K562 (cell line): ENCODE data around the gene APC. TPM values are rescaled to one million over a fixed set of nuclear protein-coding genes. Genes with fewer than 3 reads are reported as not detected.

Source experiments
- CBX8 ChIP-seq: fragments of 200-600 bp; sonication (generic); IDR thresholded peaks from 2 replicates; pipeline ENCODE4 v1.6.1; 2012; ENCODE audit warnings: borderline replicate concordance, mixed run types, low read depth, mild to moderate bottlenecking, moderate library complexity, mixed read lengths, low read length, control low read depth, inconsistent platforms; ENCODE audit not compliant: poor library complexity, severe bottlenecking; ENCODE audit errors: extremely low read depth
- CLOCK ChIP-seq: fragments of 250-450 bp; sonication (Bioruptor Pico); IDR thresholded peaks from 2 replicates; pipeline ENCODE4 v1.4.0; 2020; ENCODE audit warnings: mild to moderate bottlenecking, moderate library complexity, borderline replicate concordance
- ELK1 ChIP-seq: sonication (generic); formaldehyde crosslinking; IDR thresholded peaks from 2 replicates; pipeline ENCODE4 v1.8.1; 2022; ENCODE audit warnings: missing genetic modification reagents
- ERF ChIP-seq: fragments of 450-650 bp; formaldehyde crosslinking; IDR thresholded peaks from 2 replicates; pipeline ENCODE4 v1.4.0; 2020; ENCODE audit warnings: mild to moderate bottlenecking, mixed read lengths
- JUN ChIP-seq, 2 experiments: sonication (generic) in 1 of 2; formaldehyde crosslinking in 1 of 2; IDR thresholded peaks; 2 replicates each; pipeline versions ENCODE4 v1.6.1 to v1.8.0; 2012 to 2022; ENCODE audit warnings: borderline replicate concordance in 2 of 2, mild to moderate bottlenecking in 2 of 2, improper control_type of control experiment in 1 of 2, low read depth in 1 of 2, low read length in 1 of 2, missing genetic modification reagents in 1 of 2
- KAT7 ChIP-seq: sonication (generic); formaldehyde crosslinking; IDR thresholded peaks from 2 replicates; pipeline ENCODE4 v1.8.0; 2022; ENCODE audit warnings: missing genetic modification reagents, mild to moderate bottlenecking, borderline replicate concordance
- NFYB ChIP-seq: IDR thresholded peaks from 2 replicates; pipeline ENCODE4 v1.6.1; 2011; ENCODE audit warnings: mild to moderate bottlenecking, moderate library complexity; ENCODE audit not compliant: insufficient read length; ENCODE audit errors: extremely low read depth
- NR0B1 ChIP-seq: fragments of 450-650 bp; IDR thresholded peaks from one replicate; pipeline ENCODE4 v1.6.1; 2018; ENCODE audit warnings: mild to moderate bottlenecking, moderate library complexity; ENCODE audit not compliant: partially characterized antibody
- NRF1 ChIP-seq, 2 experiments: fragments of 450-650 bp; IDR thresholded peaks in 1 of 2; conservative IDR thresholded peaks in 1 of 2; 2 replicates each; pipeline ENCODE4 v1.6.1; 2014; ENCODE audit warnings: mild to moderate bottlenecking in 2 of 2
- RAD51 ChIP-seq: fragments of 450-650 bp; IDR thresholded peaks from 2 replicates; pipeline ENCODE4 v1.7.1; 2016; ENCODE audit warnings: low read depth, mild to moderate bottlenecking, borderline replicate concordance
- SIN3B ChIP-seq: fragments of 450-650 bp; IDR thresholded peaks from 2 replicates; pipeline ENCODE4 v1.6.1; 2017; ENCODE audit warnings: low read depth, mild to moderate bottlenecking, moderate library complexity
- THRB ChIP-seq: fragments of 450-650 bp; formaldehyde crosslinking; conservative IDR thresholded peaks from 2 replicates; pipeline ENCODE4 v1.4.0; 2022; ENCODE audit warnings: mild to moderate bottlenecking, missing genetic modification characterization
- YY1 ChIP-seq, 3 experiments: IDR thresholded peaks; 2 replicates each; pipeline ENCODE4 v1.6.1; 2011; ENCODE audit warnings: low read length in 2 of 3, mild to moderate bottlenecking in 2 of 3, moderate library complexity in 2 of 3, borderline replicate concordance in 1 of 3, control low read depth in 1 of 3, low read depth in 1 of 3; ENCODE audit not compliant: insufficient read depth in 3 of 3, insufficient replicate concordance in 2 of 3, control insufficient read depth in 1 of 3, insufficient read length in 1 of 3; ENCODE audit errors: extremely low read depth in 1 of 3
- ZBTB8A ChIP-seq: fragments of 450-650 bp; IDR thresholded peaks from 2 replicates; pipeline ENCODE4 v1.6.1; 2018; ENCODE audit warnings: mild to moderate bottlenecking, moderate library complexity; ENCODE audit not compliant: partially characterized antibody
- polyA plus RNA-seq, 8 experiments: library from polyadenylated mRNA; depleted of rRNA in 4 of 8; stranded (reverse) in 5 of 8; unstranded in 3 of 8; fragments of >200 nt; fragmentation: Nextera tagmentation in 2 of 8; fragmentation: Illumina TruSeq in 1 of 8; extraction: Ambion mirVana in 2 of 8; extraction: Trizol in 1 of 8; gene quantifications; 2 replicates each; pipeline versions ENCODE4 v1.2.1 to v1.2.3, GENCODE V29; 2011 to 2014; ENCODE audit warnings: inconsistent platforms in 1 of 8, missing spikeins in 1 of 8
- total RNA-seq, 7 experiments: library from RNA; depleted of rRNA in 6 of 7; stranded (reverse); fragments of >200 nt in 6 of 7; fragmentation: Illumina TruSeq in 2 of 7; extraction: Trizol in 2 of 7; gene quantifications; 2 replicates each; pipeline versions ENCODE4 v1.2.1 to v1.2.3, GENCODE V29; 2011 to 2021; ENCODE audit warnings: low replicate concordance in 1 of 7

Gene APC
- total and polyA plus RNA-seq, 9 of the 15 experiments (the other 6 are each of a cell fraction or from before 2014, with no cell fraction given) = 5.7 to 29.5 (median 15.4) TPM

GRCh38 chr5:112707187-112708102 lies 30.2 kb upstream of the APC start (continued):
- TF ChIP-seq NRF1 (conservative IDR thresholded peaks at IDR 0.05 in 1 of 2, IDR thresholded peaks at IDR 0.05 in 1 of 2) (peak; percentile 100), KAT7 (CRISPR knock-in tag) (no peak; the same call in 1 of the 2 replicates), ZBTB8A (no peak), YY1 (IDR thresholded peaks at IDR 0.05; ENCODE audit: borderline replicate concordance in 1 of 3, control insufficient read depth in 1 of 3, extremely low read depth in 1 of 3, insufficient read depth in 3 of 3, insufficient read length in 1 of 3, insufficient replicate concordance in 2 of 3, low read depth in 1 of 3, low read length in 2 of 3) (peak; percentile 84 to 98 (median 95)), SIN3B (no peak), NR0B1 (no peak), JUN (IDR thresholded peaks at IDR 0.05; ENCODE audit: borderline replicate concordance, low read depth, low read length) (no peak), JUN (CRISPR knock-in tag; IDR thresholded peaks at IDR 0.05; ENCODE audit: borderline replicate concordance) (no peak; the same call in 1 of the 2 replicates), THRB (CRISPR knock-in tag) (no peak), ELK1 (no peak), RAD51 (no peak), CLOCK (no peak), NFYB (no peak), CBX8 (no peak), ERF (CRISPR knock-in tag) (no peak)
